ENCODE results near the gene GRIN1. TPM values are rescaled to one million over a fixed set of nuclear protein-coding genes. Genes with fewer than 3 reads are reported as not detected.
"Not testable (repeated sequence)": the region's sequence is repeated elsewhere in the genome, so short reads cannot be mapped to it uniquely, and the experiment has no call there.

The GRIN1 gene
- polyA plus RNA-seq, 1 donor: 2.6 TPM

DNA sequence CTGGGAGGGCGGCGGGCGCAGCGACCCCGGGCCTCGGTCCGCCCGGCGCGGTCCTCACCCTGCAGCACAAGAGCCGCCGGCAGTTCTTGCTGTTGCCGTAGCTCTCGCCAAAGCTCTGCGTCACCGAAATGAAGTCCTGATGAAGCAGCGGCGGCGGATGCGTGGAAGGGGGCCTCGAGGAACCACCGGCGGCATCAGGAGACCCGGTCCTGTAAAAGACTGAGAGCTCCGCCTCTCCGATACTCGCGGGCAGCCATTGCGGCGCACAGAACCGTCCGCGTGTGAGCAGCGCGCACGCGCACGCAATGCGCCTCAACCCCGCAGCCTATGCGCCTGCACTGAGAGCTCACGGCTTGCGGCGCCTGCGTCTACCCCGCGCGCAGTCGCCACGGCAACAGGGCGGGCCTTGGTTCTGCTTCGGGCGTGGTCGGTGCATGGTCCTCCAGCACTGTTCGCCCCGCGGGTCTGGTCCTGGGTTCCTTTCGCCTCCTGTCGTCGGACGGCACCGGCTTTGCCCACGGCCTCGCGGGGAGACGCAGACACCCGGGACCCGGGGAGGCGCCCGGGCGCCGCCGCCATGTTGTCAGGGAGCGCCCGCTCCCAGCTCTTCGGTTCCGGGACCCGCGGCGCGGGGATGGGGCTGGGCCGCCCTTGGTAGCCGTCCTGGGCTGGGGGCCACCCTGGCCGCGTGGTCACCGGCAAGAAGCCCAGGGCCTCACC is 9.3 kb upstream of the GRIN1 start:
- H3K4me3 ChIP-seq (ENCODE audit: low read length): peak overlapping the region; percentile 66
- no CpG with 5 or more reads among the region's 86 CpGs for WGBS (ENCODE audit: insufficient coverage, low lambda C conversion rate)
- peak; percentile 92 to 94 for DNase-seq
- no peaks in the 10 kb centered on the region for H3K36me3 ChIP-seq (ENCODE audit: control insufficient read depth, insufficient read depth, low read length)
- H3K27me3 ChIP-seq (ENCODE audit: control insufficient read depth, insufficient read depth, low read length): peaks cover 5% of the 10 kb centered on the region
- H3K9me3 ChIP-seq (ENCODE audit: control insufficient read depth, low read depth, low read length): peaks cover 16% of the 10 kb centered on the region
- peak overlapping the region; percentile 88 for H3K27ac ChIP-seq (ENCODE audit: low read length)
- H3K4me1 ChIP-seq (ENCODE audit: control insufficient read depth, insufficient read depth, low read length): peaks cover 28% of the 10 kb centered on the region

- H3K4me1 ChIP-seq (ENCODE audit: control insufficient read depth, insufficient read depth, low read length): peaks cover 28% of the 10 kb centered on the region
- H3K27me3 ChIP-seq (ENCODE audit: control insufficient read depth, insufficient read depth, low read length): peaks cover 7% of the 10 kb centered on the region
- peaks cover 16% of the 10 kb centered on the region for H3K9me3 ChIP-seq (ENCODE audit: control insufficient read depth, low read depth, low read length)
- H3K36me3 ChIP-seq (ENCODE audit: control insufficient read depth, insufficient read depth, low read length): no peaks in the 10 kb centered on the region
- DNase-seq: no peak
- no CpG with 5 or more reads among the region's 58 CpGs for WGBS (ENCODE audit: insufficient coverage, low lambda C conversion rate)
- H3K4me3 ChIP-seq (ENCODE audit: low read length): peak overlapping the region; percentile 66
- H3K27ac ChIP-seq (ENCODE audit: low read length): no peak overlapping the region
Observed at GRCh38 chr9:137130176-137130755, 8.7 kb upstream of the GRIN1 start.

- H3K9me3 ChIP-seq (ENCODE audit: control insufficient read depth, low read depth, low read length): peaks cover 21% of the 10 kb centered on the region
- peaks cover 43% of the 10 kb centered on the region for H3K27me3 ChIP-seq (ENCODE audit: control insufficient read depth, insufficient read depth, low read length)
- no peak overlapping the region for H3K4me3 ChIP-seq (ENCODE audit: low read length)
- no CpG with 5 or more reads among the region's 4 CpGs for WGBS (ENCODE audit: insufficient coverage, low lambda C conversion rate)
- H3K27ac ChIP-seq (ENCODE audit: low read length): no peak overlapping the region
- no peaks in the 10 kb centered on the region for H3K36me3 ChIP-seq (ENCODE audit: control insufficient read depth, insufficient read depth, low read length)
- peaks cover 9% of the 10 kb centered on the region for H3K4me1 ChIP-seq (ENCODE audit: control insufficient read depth, insufficient read depth, low read length)
- DNase-seq: no peak
Observed at GRCh38 chr9:137134191-137134590, 4.8 kb upstream of the GRIN1 start.

- H3K27me3 ChIP-seq (ENCODE audit: control insufficient read depth, insufficient read depth, low read length): peaks cover 52% of the 10 kb centered on the region
Observed at GRCh38 chr9:137135154-137135553, 3.8 kb upstream of the GRIN1 start.

GRCh38 chr9:137136261-137136880 is 2.6 kb upstream of the GRIN1 start:
- Histone ChIP-seq H3K27ac (ENCODE audit: low read length) (no peak overlapping the region), H3K9me3 (ENCODE audit: control insufficient read depth, low read depth, low read length) (peaks cover 8% of the 10 kb centered on the region), H3K4me1 (ENCODE audit: control insufficient read depth, insufficient read depth, low read length) (peaks cover 4% of the 10 kb centered on the region), H3K36me3 (ENCODE audit: control insufficient read depth, insufficient read depth, low read length) (no peaks in the 10 kb centered on the region), H3K4me3 (ENCODE audit: low read length) (no peak overlapping the region), H3K27me3 (ENCODE audit: control insufficient read depth, insufficient read depth, low read length) (peaks cover 64% of the 10 kb centered on the region)
- WGBS (ENCODE audit: insufficient coverage, low lambda C conversion rate): no CpG with 5 or more reads among the region's 27 CpGs
- no peak for DNase-seq

More at GRCh38 chr9:137135154-137135553, 3.8 kb upstream of the GRIN1 start:
- H3K9me3 ChIP-seq (ENCODE audit: control insufficient read depth, low read depth, low read length): peaks cover 15% of the 10 kb centered on the region
- not testable (repeated sequence) for H3K4me1 ChIP-seq (ENCODE audit: control insufficient read depth, insufficient read depth, low read length); DNase-seq; H3K27ac ChIP-seq (ENCODE audit: low read length); H3K4me3 ChIP-seq (ENCODE audit: low read length); H3K36me3 ChIP-seq (ENCODE audit: control insufficient read depth, insufficient read depth, low read length)
- no CpG with 5 or more reads among the region's 9 CpGs for WGBS (ENCODE audit: insufficient coverage, low lambda C conversion rate)

DNA sequence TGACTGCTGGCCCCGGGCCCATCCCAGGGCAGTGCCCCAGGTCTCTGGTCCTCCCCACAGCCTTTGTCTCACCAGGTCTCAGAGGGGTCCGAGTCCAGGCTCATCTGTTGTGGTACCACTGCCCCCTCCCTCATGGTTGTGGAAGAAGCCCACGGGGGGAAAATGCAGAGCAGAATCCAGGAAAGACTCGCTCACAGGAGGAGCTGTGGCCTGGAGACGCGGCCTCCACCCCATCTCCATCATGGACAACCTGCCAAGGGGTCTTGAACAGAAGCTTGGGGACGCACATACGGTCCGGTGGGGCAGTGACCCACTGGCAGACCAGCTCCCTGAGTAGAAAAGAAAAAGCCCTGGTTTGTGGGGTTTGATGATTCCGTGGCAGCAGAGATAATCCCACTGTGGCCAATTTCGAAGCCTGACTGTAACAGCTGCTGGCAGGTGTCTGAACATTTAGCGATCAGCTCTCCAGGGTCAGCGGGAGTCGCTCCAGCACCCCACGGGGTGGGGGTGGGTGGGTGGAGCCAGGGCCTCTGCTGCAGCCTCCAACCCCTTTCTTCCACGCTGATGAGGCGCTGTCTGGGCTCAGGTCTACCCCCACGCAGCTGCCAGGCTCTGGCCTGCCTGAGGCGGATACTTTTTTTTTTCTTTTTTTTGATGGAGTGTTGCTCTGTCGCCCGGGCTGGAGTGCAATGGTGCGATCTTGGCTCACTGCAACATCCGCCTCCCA is 1.9 kb upstream of the GRIN1 start:
- peaks cover 4% of the 10 kb centered on the region for H3K4me1 ChIP-seq (ENCODE audit: control insufficient read depth, insufficient read depth, low read length)
- peaks cover 71% of the 10 kb centered on the region for H3K27me3 ChIP-seq (ENCODE audit: control insufficient read depth, insufficient read depth, low read length)
- WGBS (ENCODE audit: insufficient coverage, low lambda C conversion rate): no CpG with 5 or more reads among the region's 23 CpGs
- peaks cover 8% of the 10 kb centered on the region for H3K9me3 ChIP-seq (ENCODE audit: control insufficient read depth, low read depth, low read length)
- DNase-seq: no peak
- no peaks in the 10 kb centered on the region for H3K36me3 ChIP-seq (ENCODE audit: control insufficient read depth, insufficient read depth, low read length)
- H3K4me3 ChIP-seq (ENCODE audit: low read length): no peak overlapping the region
- no peak overlapping the region for H3K27ac ChIP-seq (ENCODE audit: low read length)

DNA sequence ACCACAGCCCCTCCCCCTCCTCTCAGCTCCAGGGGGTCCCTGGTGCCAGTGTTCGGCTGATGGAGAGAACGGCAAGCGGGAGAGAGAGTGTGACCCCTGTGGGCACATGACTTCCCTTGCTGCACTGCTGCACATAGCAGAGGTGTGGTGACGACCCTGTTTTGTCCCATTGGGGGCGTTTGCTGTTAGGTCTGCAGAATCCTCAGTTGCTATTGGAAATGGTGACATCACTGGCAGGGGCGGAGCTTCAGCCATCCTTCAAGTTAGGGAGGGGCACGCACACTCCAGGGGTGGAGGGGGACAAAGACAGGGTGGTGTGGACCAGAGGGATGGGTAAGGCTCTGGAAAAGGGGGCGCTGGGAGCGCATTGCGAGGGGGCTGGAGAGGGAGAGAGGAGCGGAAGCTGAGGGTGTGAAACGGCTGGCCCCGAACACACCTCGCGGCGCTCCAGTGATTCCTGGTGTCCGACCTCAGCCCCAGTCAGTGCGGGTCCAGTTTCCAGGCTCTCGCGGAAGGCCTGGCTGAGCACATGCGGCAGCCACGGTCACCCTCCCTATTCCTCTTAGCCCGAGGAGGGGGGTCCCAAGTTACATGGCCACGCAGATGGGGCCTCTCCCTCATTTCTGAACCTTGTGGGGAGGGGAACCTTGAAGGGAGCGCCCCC is 764 bp upstream of the GRIN1 start:
- Histone ChIP-seq H3K27me3 (ENCODE audit: control insufficient read depth, insufficient read depth, low read length) (peaks cover 79% of the 10 kb centered on the region), H3K4me3 (ENCODE audit: low read length) (no peak overlapping the region), H3K4me1 (ENCODE audit: control insufficient read depth, insufficient read depth, low read length) (peaks cover 4% of the 10 kb centered on the region), H3K27ac (ENCODE audit: low read length) (no peak overlapping the region), H3K36me3 (ENCODE audit: control insufficient read depth, insufficient read depth, low read length) (no peaks in the 10 kb centered on the region), H3K9me3 (ENCODE audit: control insufficient read depth, low read depth, low read length) (peaks cover 7% of the 10 kb centered on the region)
- 0% methylated on average over 1 of the region's 25 CpGs for WGBS (ENCODE audit: insufficient coverage, low lambda C conversion rate)
- DNase-seq: no peak

- Histone ChIP-seq H3K4me3 (ENCODE audit: low read length) (no peak overlapping the region), H3K27me3 (ENCODE audit: control insufficient read depth, insufficient read depth, low read length) (peaks cover 85% of the 10 kb centered on the region), H3K36me3 (ENCODE audit: control insufficient read depth, insufficient read depth, low read length) (no peaks in the 10 kb centered on the region), H3K27ac (ENCODE audit: low read length) (no peak overlapping the region), H3K9me3 (ENCODE audit: control insufficient read depth, low read depth, low read length) (peaks cover 5% of the 10 kb centered on the region), H3K4me1 (ENCODE audit: control insufficient read depth, insufficient read depth, low read length) (peaks cover 4% of the 10 kb centered on the region)
- no CpG with 5 or more reads among the region's 37 CpGs for WGBS (ENCODE audit: insufficient coverage, low lambda C conversion rate)
- DNase-seq: no peak
Observed at GRCh38 chr9:137139468-137140150, 655 bp downstream of the GRIN1 start.

DNA sequence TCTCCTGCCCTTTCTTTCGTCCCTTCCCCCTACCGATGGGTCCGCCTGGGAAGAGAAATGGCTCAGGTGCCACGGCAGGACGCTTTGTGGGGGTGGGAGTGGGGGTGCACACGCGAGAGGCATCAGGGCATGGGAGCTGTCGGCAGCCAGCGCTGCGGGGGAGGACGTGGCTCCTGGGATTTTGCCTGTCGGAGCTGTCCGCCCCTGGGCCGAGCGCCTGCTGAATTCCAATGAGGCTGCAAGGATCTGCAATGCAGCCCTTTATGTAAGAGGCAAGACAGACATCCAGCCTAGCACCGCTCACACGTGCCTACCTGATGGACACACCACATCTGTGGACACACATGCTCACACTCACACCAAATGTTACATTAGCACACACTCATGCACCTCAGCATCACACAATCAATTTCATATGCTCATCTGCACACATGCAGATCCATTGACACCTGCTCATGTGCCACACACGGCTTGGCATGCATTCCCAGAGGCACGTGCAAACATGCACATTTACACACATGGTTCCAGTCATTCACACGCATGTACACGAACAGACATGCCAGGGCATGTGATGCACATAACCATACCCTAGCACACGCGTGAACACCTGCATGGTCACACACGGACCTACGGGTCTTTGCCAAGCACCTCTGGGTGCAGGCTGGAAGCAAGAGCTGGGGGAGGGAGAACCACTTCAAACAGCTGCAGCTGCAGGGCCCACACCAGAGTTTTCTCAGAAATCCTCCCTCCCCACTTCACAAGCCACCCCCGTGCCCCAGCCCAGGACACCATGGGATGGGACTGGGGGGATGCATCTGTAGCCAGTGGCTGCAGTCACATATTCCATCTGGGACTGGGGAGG is 1.4 kb downstream of the GRIN1 start:
- H3K27ac ChIP-seq (ENCODE audit: low read length): no peak overlapping the region
- H3K9me3 ChIP-seq (ENCODE audit: control insufficient read depth, low read depth, low read length): peaks cover 5% of the 10 kb centered on the region
- H3K4me3 ChIP-seq (ENCODE audit: low read length): no peak overlapping the region
- WGBS (ENCODE audit: insufficient coverage, low lambda C conversion rate): no CpG with 5 or more reads among the region's 26 CpGs
- H3K36me3 ChIP-seq (ENCODE audit: control insufficient read depth, insufficient read depth, low read length): no peaks in the 10 kb centered on the region
- peaks cover 4% of the 10 kb centered on the region for H3K4me1 ChIP-seq (ENCODE audit: control insufficient read depth, insufficient read depth, low read length)
- DNase-seq: no peak
- peaks cover 82% of the 10 kb centered on the region for H3K27me3 ChIP-seq (ENCODE audit: control insufficient read depth, insufficient read depth, low read length)
